ENCODE results near the gene PGAP1.

The PGAP1 gene

DNA sequence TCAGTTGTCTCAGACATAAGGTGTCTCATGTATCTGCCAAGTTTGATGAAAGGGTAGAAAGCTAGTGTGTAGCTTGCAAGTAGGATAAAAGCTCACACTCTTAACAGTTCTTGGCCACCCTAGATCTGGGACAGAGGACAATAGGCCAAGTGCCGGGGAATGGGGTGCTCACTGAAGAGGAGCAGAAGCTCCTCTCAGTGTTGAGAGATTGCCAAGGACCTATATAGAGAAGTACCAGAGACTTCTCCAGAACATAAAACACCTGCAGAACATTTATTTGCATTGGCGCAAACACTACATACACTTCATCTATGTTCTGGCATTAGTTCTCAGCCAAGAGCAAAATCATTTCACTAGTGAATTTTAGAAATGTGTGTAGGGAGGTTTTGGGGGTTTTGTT is 124.1 kb downstream of the PGAP1 start:
- no peak for DNase-seq (ENCODE audit: low read depth, low spot score)

DNA sequence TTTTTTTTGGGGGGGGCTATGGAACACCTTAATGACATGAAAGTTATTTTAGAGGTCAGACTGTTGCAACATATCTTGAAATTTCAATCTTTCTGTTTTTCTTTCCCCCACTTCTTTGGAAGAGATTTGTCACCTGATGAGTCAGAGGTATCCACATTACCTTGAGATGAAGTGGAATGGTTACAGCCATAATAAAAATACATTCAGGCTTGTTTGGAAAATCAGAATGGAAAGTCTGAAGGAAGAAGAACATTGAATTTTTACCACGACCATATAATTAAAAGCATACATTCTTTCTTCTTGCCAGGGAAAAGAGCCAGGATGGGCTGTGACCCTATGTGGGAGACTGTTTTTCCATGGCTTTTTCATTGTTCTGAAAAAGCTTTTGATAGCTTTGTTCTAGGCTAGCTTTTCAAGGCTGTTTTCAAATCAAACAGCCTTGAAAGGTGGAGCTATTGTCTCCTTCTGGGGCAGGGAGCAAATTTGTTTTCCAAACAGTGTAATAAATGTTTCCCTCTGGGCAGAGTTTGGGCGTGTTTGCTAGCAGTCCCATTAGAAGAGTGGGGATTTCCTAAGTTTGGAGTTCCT is 124.7 kb downstream of the PGAP1 start:
- DNase-seq (ENCODE audit: low read depth, low spot score), result no peak

- DNase-seq (ENCODE audit: low read depth, low spot score), result no peak
Measured at GRCh38 chr2:196798980-196799379, 127.5 kb downstream of the PGAP1 start.

DNA sequence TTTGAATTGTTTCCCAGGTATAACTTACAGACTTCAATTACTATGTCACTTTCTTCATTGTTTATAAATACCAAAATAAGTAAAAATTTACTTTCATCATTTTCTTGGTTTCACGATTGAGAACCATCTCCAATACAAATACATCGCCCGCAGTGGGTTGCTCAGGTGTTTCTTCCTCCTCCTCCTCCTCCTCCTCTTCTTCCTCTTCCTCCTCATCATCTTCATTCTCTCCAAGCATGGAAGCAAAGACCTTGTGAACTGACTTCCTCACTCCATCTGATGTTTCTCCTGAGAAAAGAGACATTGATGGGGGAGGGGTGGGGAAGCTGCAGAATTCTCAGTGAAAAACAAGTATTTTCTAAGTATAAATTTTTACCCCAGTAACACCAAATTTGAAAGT is 133.6 kb downstream of the PGAP1 start:
- DNase-seq (ENCODE audit: low read depth, low spot score), result no peak

- no peak for DNase-seq (ENCODE audit: low read depth, low spot score)
Measured at GRCh38 chr2:196783431-196784094, 142.9 kb downstream of the PGAP1 start.

Data from activated CD4-positive, CD25-positive, alpha-beta regulatory T cell treated with anti-CD3 and anti-CD28 coated beads, Interleukin-2, amount 50 U/mL, for 16 hours (primary cell).